Tibial nerve (tissue), 4 donors: ENCODE measurements around the gene WDHD1.

Experiments used
- CTCF ChIP-seq, 5 experiments: fragments of 200-600 bp in 3 of 5; fragments of 450-650 bp in 2 of 5; sonication (generic) in 3 of 5; IDR thresholded peaks; one replicate each; pipeline ENCODE4 v1.5.1; 2016 to 2019; ENCODE audit warnings: antibody characterized with exemption in 5 of 5, mild to moderate bottlenecking in 3 of 5, moderate library complexity in 2 of 5
- EP300 ChIP-seq, 2 donors: sonication (generic); formaldehyde crosslinking; IDR thresholded peaks; one replicate each; pipeline ENCODE4 v1.6.1; 2017; ENCODE audit warnings: antibody characterized with exemption in 2 of 2, mild to moderate bottlenecking in 1 of 2

GRCh38 chr14:54890788-54891187 lies 136.1 kb downstream of the WDHD1 start:
- no peak for TF ChIP-seq EP300 (IDR thresholded peaks at IDR 0.05)
- TF ChIP-seq CTCF (IDR thresholded peaks at IDR 0.05): no peak
